IMR-90 (cell line): Measurements from ENCODE around the gene MTG1. TPM values are rescaled to one million over a fixed set of nuclear protein-coding genes. Genes with fewer than 3 reads are reported as not detected.

Experiments used
- ATAC-seq: fragments of 200-7000 bp; cut with Tn5 transposase; 2 replicates; pipeline ENCODE4 v1.9.1; 2020; ENCODE audit warnings: low read depth, mild to moderate bottlenecking, moderate library complexity
- BruUV-seq: library from RNA; stranded (reverse); fragments of 400-500 nt; replicated peaks from 2 replicates; lab custom pipeline; 2021; lab: Mats Ljungman, UMichigan
- CTCF ChIA-PET: fragments of 300-600 bp; formaldehyde crosslinking; extraction: SDS; loops from one replicate; lab custom pipeline; 2021; ENCODE audit warnings: antibody characterized with exemption; lab: Yijun Ruan, JAX
- POLR2A ChIA-PET: fragments of 300-600 bp; sonication (Branson Sonifier 250); formaldehyde crosslinking; loops from one replicate; lab custom pipeline; 2022; ENCODE audit warnings: antibody characterized with exemption; ENCODE audit not compliant: unreplicated experiment; lab: Charles Lee
- DNase-seq: peaks from one replicate; pipeline ENCODE4 v3.0.0; 2013
- H2AFZ ChIP-seq: replicated peaks from 2 replicates; pipeline ENCODE3; 2013; ENCODE audit warnings: low read length, mild to moderate bottlenecking; ENCODE audit not compliant: poor library complexity
- H2AK5ac ChIP-seq: 2 replicates; pipeline ENCODE4 v1.6.1; 2013; ENCODE audit warnings: low read depth, low read length, inconsistent platforms
- H2AK9ac ChIP-seq: replicated peaks from 2 replicates; pipeline ENCODE3; 2013; ENCODE audit warnings: mild to moderate bottlenecking, low read depth, low read length, moderate library complexity; ENCODE audit not compliant: poor library complexity
- H2BK120ac ChIP-seq: 2 replicates; pipeline ENCODE4 v1.6.1; 2013; ENCODE audit warnings: low read depth, low read length, inconsistent platforms
- H2BK15ac ChIP-seq: 3 replicates; pipeline ENCODE4 v1.6.1; 2013; ENCODE audit warnings: low read depth, low read length, inconsistent platforms
- H2BK20ac ChIP-seq: 2 replicates; pipeline ENCODE4 v1.6.1; 2013; ENCODE audit warnings: low read depth, mild to moderate bottlenecking, inconsistent platforms, low read length, moderate library complexity
- H2BK5ac ChIP-seq: 2 replicates; pipeline ENCODE4 v1.6.1; 2013; ENCODE audit warnings: mild to moderate bottlenecking, low read depth, low read length, inconsistent platforms; ENCODE audit not compliant: poor library complexity, severe bottlenecking
- H3K14ac ChIP-seq: replicated peaks from 2 replicates; pipeline ENCODE4 v1.6.1; 2013; ENCODE audit warnings: low read depth, low read length, inconsistent platforms
- H3K18ac ChIP-seq: 2 replicates; pipeline ENCODE4 v1.6.1; 2013; ENCODE audit warnings: low read depth, low read length, control low read depth
- H3K23ac ChIP-seq: 2 replicates; pipeline ENCODE4 v1.6.1; 2013; ENCODE audit warnings: low read depth, low read length, inconsistent platforms
- H3K27ac ChIP-seq: 2 replicates; pipeline ENCODE4 v1.5.1; 2013; ENCODE audit warnings: mild to moderate bottlenecking, control low read depth, low read length; ENCODE audit not compliant: insufficient read depth
- H3K27me3 ChIP-seq: 2 replicates; pipeline ENCODE4 v1.6.1; 2013; ENCODE audit warnings: low read length; ENCODE audit not compliant: control insufficient read depth, insufficient read depth
- H3K36me3 ChIP-seq: 2 replicates; pipeline ENCODE4 v1.6.1; 2013; ENCODE audit warnings: low read length, mixed read lengths; ENCODE audit not compliant: control insufficient read depth, insufficient read depth
- H3K4ac ChIP-seq: 2 replicates; pipeline ENCODE4 v1.6.1; 2013; ENCODE audit warnings: low read depth, low read length, inconsistent platforms
- H3K4me1 ChIP-seq: 2 replicates; pipeline ENCODE4 v1.6.1; 2013; ENCODE audit warnings: low read length, mixed read lengths; ENCODE audit not compliant: control insufficient read depth, insufficient read depth
- H3K4me2 ChIP-seq: 2 replicates; pipeline ENCODE4 v1.6.1; 2013; ENCODE audit warnings: low read depth, mild to moderate bottlenecking, control low read depth, low read length, moderate library complexity
- H3K4me3 ChIP-seq: 2 replicates; pipeline ENCODE4 v1.5.1; 2013; ENCODE audit warnings: low read depth, mild to moderate bottlenecking, control low read depth, low read length, moderate library complexity; ENCODE audit not compliant: insufficient read depth
- H3K56ac ChIP-seq: 2 replicates; pipeline ENCODE4 v1.6.1; 2013; ENCODE audit warnings: low read length, inconsistent platforms; ENCODE audit not compliant: insufficient read depth; ENCODE audit errors: extremely low read depth
- H3K79me1 ChIP-seq, 2 experiments: 2 replicates each; pipeline ENCODE4 v1.6.1; 2013; ENCODE audit warnings: low read length in 2 of 2, inconsistent platforms in 1 of 2, low read depth in 1 of 2
- H3K9ac ChIP-seq: 2 replicates; pipeline ENCODE4 v1.6.1; 2013; ENCODE audit warnings: low read depth, low read length, control low read depth
- H3K9me1 ChIP-seq: 2 replicates; pipeline ENCODE4 v1.6.1; 2013; ENCODE audit warnings: low read length, inconsistent platforms; ENCODE audit not compliant: insufficient read depth
- H3K9me3 ChIP-seq: 2 replicates; pipeline ENCODE4 v1.6.1; 2013; ENCODE audit warnings: low read length; ENCODE audit not compliant: control insufficient read depth, insufficient read depth
- H4K20me1 ChIP-seq: 2 replicates; pipeline ENCODE4 v1.6.1; 2013; ENCODE audit warnings: low read length, inconsistent platforms; ENCODE audit not compliant: insufficient read depth
- H4K5ac ChIP-seq: 2 replicates; pipeline ENCODE4 v1.6.1; 2013; ENCODE audit warnings: mild to moderate bottlenecking, low read depth, low read length, control low read depth
- H4K8ac ChIP-seq, 2 experiments: 2 replicates each; pipeline ENCODE4 v1.6.1; 2013; ENCODE audit warnings: low read depth in 2 of 2, low read length in 2 of 2, control low read depth in 1 of 2, inconsistent platforms in 1 of 2
- H4K91ac ChIP-seq: 2 replicates; pipeline ENCODE4 v1.6.1; 2013; ENCODE audit warnings: low read depth, low read length, inconsistent platforms; ENCODE audit not compliant: insufficient read depth
- CHD1 ChIP-seq: IDR thresholded peaks from 2 replicates; pipeline ENCODE4 v1.6.1; 2012; ENCODE audit warnings: low read depth, low read length, improper control_type of control experiment
- ELK1 ChIP-seq: fragments of 150-350 bp; IDR thresholded peaks from 2 replicates; pipeline ENCODE4 v1.6.1; 2016; ENCODE audit warnings: low read depth, mild to moderate bottlenecking, low read length, moderate library complexity, borderline replicate concordance
- FOS ChIP-seq: fragments of 150-350 bp; IDR thresholded peaks from 2 replicates; pipeline ENCODE4 v1.6.1; 2016; ENCODE audit warnings: low read depth, low read length
- MAFK ChIP-seq: IDR thresholded peaks from 2 replicates; pipeline ENCODE4 v1.6.1; 2012; ENCODE audit warnings: low read depth, low read length, improper control_type of control experiment
- MAZ ChIP-seq: IDR thresholded peaks from 2 replicates; pipeline ENCODE4 v1.6.1; 2012; ENCODE audit warnings: low read depth, mild to moderate bottlenecking, low read length, improper control_type of control experiment, moderate library complexity, borderline replicate concordance
- MXI1 ChIP-seq: IDR thresholded peaks from 2 replicates; pipeline ENCODE4 v1.6.1; 2012; ENCODE audit warnings: low read depth, mild to moderate bottlenecking, low read length, moderate library complexity, borderline replicate concordance
- NFE2L2 ChIP-seq: fragments of 150-350 bp; IDR thresholded peaks from 2 replicates; pipeline ENCODE4 v1.6.1; 2016; ENCODE audit warnings: low read depth, mild to moderate bottlenecking, low read length
- POLR2A ChIP-seq: IDR thresholded peaks from 2 replicates; pipeline ENCODE4 v1.6.1; 2012; ENCODE audit warnings: mild to moderate bottlenecking, low read depth, low read length
- RCOR1 ChIP-seq: IDR thresholded peaks from 2 replicates; pipeline ENCODE4 v1.6.1; 2012; ENCODE audit warnings: mild to moderate bottlenecking, low read length, improper control_type of control experiment; ENCODE audit not compliant: insufficient replicate concordance
- RFX5 ChIP-seq: IDR thresholded peaks from 2 replicates; pipeline ENCODE4 v1.8.0; 2012; ENCODE audit warnings: low read depth, mild to moderate bottlenecking, low read length, moderate library complexity
- SMC3 ChIP-seq: fragments of 150-350 bp; IDR thresholded peaks from 2 replicates; pipeline ENCODE4 v1.6.1; 2016; ENCODE audit warnings: low read depth, mild to moderate bottlenecking, antibody characterized with exemption, low read length, moderate library complexity
- WGBS, 2 experiments: methylation state at CpG; one replicate each; pipeline versions ENCODE4 v1.1.5 to v1.1.7; 2013; ENCODE audit warnings: missing lambda C conversion rate in 2 of 2; ENCODE audit not compliant: insufficient read length in 1 of 2; ENCODE audit errors: extremely low coverage in 2 of 2; 5-methylcytosine and 5-hydroxymethylcytosine counted together
- dilution Hi-C: fragments of 300-500 bp; cut with HindIII; formaldehyde crosslinking; loops from one replicate; pipeline ENCODE4 v1.14.3; 2018; ENCODE audit warnings: low sequenced_read_pairs; ENCODE audit not compliant: unreplicated experiment
- in situ Hi-C: fragments of 300-500 bp; cut with MboI; formaldehyde crosslinking; loops from 3 replicates; pipeline ENCODE4 v1.14.3; 2019; ENCODE audit warnings: low sequenced_read_pairs, inconsistent platforms, mixed read lengths
- intact Hi-C: fragments of 100-400 bp; cut with micrococcal nuclease; formaldehyde crosslinking; loops from 2 replicates; pipeline ENCODE4 v1.10.0; 2022
- polyA plus RNA-seq, 3 experiments: library from polyadenylated mRNA; depleted of rRNA; stranded (reverse); fragments of >200 nt; gene quantifications; 2 replicates each; pipeline ENCODE4 v1.2.3, GENCODE V29; 2012; ENCODE audit warnings: low replicate concordance in 1 of 3
- total RNA-seq: library from RNA; depleted of rRNA; stranded (reverse); fragments of >200 nt; gene quantifications from 2 replicates; pipeline ENCODE4 v1.2.3, GENCODE V29; 2012
- TF ChIP-seq, protein P1 (sequence below): fragments of 150-350 bp; IDR thresholded peaks from 2 replicates; pipeline ENCODE4 v1.6.1; 2017; ENCODE audit warnings: mild to moderate bottlenecking, antibody characterized with exemption, low read length, low read depth
- TF ChIP-seq, protein P2 (sequence below): conservative IDR thresholded peaks from 2 replicates; pipeline ENCODE4 v1.5.1; 2012; ENCODE audit warnings: mild to moderate bottlenecking, low read depth, low read length, improper control_type of control experiment

MTG1 gene
- total and polyA plus RNA-seq, 2 of the 4 experiments (the other 2 are of a cell fraction) = 38.5 to 64.8 TPM

- CTCF ChIA-PET = no interaction called here
- H4K20me1 ChIP-seq = peaks cover 3% of the 10 kb centered on the region; the same call in 1 of the 2 replicates
Measured at GRCh38 chr10:133349577-133350011, 44.4 kb upstream of the MTG1 start.

More at GRCh38 chr10:133349577-133350011, 44.4 kb upstream of the MTG1 start:
- H2BK20ac ChIP-seq = no peak overlapping the region
- DNase-seq = no peak
- dilution Hi-C loops (no loop called here), in situ Hi-C loops (no loop called here), intact Hi-C loops (no loop called here)
- no peak overlapping the region for H3K56ac ChIP-seq
- 0 out of 2 replicates have a peak, but pooled peaks cover 5% of the 10 kb centered on the region for H3K9me1 ChIP-seq
- H2AK9ac ChIP-seq = no peak overlapping the region
- no peaks in the 10 kb centered on the region for H3K9me3 ChIP-seq
- H4K8ac ChIP-seq = no peak overlapping the region
- no peak overlapping the region for H3K4me2 ChIP-seq
- WGBS, 2 experiments = 100% methylated on average over 1 of the region's 9 CpGs; no CpG with 5 or more reads in 1 of the 2 experiments
- H2BK5ac ChIP-seq = no peak overlapping the region
- no TSS peak for BruUV-seq
- H2AK5ac ChIP-seq = no peak overlapping the region
- H3K14ac ChIP-seq = no peak overlapping the region
- H2AFZ ChIP-seq = peak overlapping the region; percentile 51
- no peak overlapping the region for H3K27ac ChIP-seq
- no peak overlapping the region for H2BK120ac ChIP-seq
- no peak overlapping the region for H4K5ac ChIP-seq
- H2BK15ac ChIP-seq = no peak overlapping the region
- ATAC-seq = no peak
- H4K91ac ChIP-seq = no peak overlapping the region
- H3K4me1 ChIP-seq = no peaks in the 10 kb centered on the region
- no peaks in the 10 kb centered on the region for H3K36me3 ChIP-seq
- peaks cover 9% of the 10 kb centered on the region; the same call in 1 of the 2 replicates for H3K27me3 ChIP-seq
- no peak overlapping the region for H3K18ac ChIP-seq
- H3K23ac ChIP-seq = no peak overlapping the region
- no peak overlapping the region for H3K9ac ChIP-seq
- no peak overlapping the region for H3K4ac ChIP-seq
- TF ChIP-seq RCOR1 (no peak), NFE2L2 (no peak), POLR2A (no peak), CHD1 (no peak), SMC3 (no peak), FOS (no peak), RFX5 (no peak), MAZ (no peak), MAFK (no peak), MXI1 (no peak), ELK1 (no peak)
- TF ChIP-seq, protein P1, sequence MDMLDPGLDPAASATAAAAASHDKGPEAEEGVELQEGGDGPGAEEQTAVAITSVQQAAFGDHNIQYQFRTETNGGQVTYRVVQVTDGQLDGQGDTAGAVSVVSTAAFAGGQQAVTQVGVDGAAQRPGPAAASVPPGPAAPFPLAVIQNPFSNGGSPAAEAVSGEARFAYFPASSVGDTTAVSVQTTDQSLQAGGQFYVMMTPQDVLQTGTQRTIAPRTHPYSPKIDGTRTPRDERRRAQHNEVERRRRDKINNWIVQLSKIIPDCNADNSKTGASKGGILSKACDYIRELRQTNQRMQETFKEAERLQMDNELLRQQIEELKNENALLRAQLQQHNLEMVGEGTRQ = no peak
- TF ChIP-seq, protein P2, sequence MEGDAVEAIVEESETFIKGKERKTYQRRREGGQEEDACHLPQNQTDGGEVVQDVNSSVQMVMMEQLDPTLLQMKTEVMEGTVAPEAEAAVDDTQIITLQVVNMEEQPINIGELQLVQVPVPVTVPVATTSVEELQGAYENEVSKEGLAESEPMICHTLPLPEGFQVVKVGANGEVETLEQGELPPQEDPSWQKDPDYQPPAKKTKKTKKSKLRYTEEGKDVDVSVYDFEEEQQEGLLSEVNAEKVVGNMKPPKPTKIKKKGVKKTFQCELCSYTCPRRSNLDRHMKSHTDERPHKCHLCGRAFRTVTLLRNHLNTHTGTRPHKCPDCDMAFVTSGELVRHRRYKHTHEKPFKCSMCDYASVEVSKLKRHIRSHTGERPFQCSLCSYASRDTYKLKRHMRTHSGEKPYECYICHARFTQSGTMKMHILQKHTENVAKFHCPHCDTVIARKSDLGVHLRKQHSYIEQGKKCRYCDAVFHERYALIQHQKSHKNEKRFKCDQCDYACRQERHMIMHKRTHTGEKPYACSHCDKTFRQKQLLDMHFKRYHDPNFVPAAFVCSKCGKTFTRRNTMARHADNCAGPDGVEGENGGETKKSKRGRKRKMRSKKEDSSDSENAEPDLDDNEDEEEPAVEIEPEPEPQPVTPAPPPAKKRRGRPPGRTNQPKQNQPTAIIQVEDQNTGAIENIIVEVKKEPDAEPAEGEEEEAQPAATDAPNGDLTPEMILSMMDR = no peak
- H3K4me3 ChIP-seq = no peak overlapping the region
- POLR2A ChIA-PET = no interaction called here
- no peaks in the 10 kb centered on the region for H3K79me1 ChIP-seq
